CD4-positive, alpha-beta T cell treated with Interleukin-6 at 100 ng/mL for 8 hours (primary cell): ENCODE results near the gene SLC29A1.

Source experiments
- DNase-seq: peaks from one replicate; pipeline ENCODE4 v3.0.0-alpha.2; 2020; ENCODE audit warnings: mixed read lengths, low spot score

SLC29A1 gene

DNA sequence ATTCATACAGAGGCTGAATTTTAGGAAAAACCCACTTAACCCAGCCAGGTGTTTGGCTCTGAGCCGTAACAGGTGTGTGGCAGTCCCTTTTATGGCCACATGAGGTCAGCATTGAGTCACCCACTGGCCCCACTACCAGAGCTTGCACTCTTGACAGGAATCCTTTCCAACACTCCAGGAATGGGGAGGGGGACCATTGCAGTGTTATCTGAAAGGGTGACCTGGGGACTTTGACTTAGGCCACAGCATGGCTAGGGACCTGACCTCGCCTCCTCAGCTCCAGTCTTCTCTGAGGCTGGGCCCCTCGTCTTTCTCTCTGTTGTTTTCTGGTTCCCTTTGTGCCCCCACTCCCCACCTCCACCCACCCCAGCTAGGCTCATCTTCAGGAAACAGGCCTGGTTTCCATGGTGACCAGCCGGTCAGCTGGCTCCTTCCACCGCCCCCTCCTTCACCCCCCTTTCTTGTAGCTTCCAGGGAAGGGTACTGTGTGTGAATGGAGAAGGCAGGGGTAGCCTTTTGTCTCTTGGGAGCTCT is 44.8 kb downstream of the SLC29A1 start:
- peak; percentile 60 for DNase-seq

DNA sequence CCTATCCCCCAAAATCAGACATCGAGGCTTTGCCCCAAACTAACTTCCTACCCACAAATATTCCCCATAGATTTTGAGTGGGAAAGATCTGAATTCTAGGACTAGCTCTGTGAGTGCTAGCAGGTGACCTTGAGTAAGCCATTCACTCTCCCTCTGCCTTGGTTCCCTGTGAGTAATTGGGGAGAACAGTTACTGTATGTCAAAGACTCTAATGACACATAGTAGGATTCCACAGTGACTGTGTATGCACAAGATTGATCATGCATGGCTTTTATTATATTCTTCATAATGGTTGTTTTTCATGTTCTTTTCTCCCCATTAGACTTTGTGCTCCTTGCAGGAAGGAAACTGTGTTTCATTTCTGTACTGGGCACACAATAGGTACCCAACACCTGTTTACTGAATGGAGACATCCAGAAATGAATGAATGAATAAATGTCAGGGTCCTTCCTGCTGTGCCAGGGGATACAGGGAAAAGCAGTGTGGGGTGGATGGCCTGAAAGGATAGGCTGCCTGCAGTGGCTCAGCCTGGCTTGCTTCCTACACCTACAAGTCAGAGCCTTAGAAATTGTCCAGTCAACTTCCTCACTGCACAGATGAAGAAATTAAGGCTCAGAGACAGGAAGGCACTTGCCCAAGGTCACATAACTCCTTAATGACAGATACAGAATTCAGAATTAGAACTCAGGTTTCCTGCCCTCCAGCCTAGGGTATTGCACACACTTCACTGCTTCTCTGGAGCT is 46.0 kb downstream of the SLC29A1 start:
- no peak for DNase-seq

GRCh38 chr6:44269921-44270525 is 46.6 kb downstream of the SLC29A1 start, which contains the start of gene TMEM151B:
Gene TMEM151B (plus strand): TSS chr6:44270450. CDS start chr6:44270743, 293 bp downstream.
- no peak for DNase-seq

GRCh38 chr6:44270526-44271405 is 47.4 kb downstream of the SLC29A1 start:
- no peak for DNase-seq

DNA sequence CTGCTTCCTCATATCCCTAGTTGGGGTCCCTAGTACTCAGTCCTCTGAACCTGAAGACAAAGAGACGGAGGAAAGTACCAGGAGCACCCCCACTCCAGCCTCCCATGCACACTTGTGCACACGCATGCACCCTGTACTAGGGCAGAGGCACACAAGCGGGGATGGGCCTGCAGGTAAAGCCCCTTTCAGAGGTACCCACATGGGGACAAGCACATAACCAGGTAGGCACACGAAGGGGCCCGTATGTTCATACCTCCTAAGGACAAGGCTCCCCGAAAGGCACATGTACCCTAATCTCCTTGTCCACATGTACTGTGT is 48.0 kb downstream of the SLC29A1 start:
- no peak for DNase-seq

GRCh38 chr6:44271914-44272313 is 48.5 kb downstream of the SLC29A1 start:
- DNase-seq = no peak

GRCh38 chr6:44272529-44272928 is 49.1 kb downstream of the SLC29A1 start:
- no peak for DNase-seq

DNA sequence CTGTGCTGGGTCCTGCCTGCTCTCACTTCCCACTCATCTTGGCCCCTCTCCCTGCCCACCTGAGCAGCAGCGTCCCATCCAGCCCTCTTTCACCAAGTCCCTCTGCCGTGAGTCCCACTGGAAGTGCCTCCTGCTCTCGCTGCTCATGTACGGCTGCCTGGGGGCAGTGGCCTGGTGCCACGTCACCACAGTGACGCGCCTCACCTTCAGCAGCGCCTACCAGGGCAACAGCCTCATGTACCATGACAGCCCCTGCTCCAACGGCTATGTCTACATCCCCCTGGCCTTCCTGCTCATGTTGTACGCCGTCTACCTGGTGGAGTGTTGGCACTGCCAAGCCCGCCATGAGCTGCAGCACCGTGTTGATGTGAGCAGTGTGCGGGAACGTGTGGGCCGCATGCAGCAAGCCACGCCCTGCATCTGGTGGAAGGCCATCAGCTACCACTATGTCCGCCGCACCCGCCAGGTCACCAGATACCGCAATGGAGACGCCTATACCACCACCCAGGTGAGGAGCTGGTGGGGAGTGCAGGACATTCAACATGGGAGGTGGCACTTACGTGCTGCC is 49.7 kb downstream of the SLC29A1 start:
- DNase-seq = no peak

DNA sequence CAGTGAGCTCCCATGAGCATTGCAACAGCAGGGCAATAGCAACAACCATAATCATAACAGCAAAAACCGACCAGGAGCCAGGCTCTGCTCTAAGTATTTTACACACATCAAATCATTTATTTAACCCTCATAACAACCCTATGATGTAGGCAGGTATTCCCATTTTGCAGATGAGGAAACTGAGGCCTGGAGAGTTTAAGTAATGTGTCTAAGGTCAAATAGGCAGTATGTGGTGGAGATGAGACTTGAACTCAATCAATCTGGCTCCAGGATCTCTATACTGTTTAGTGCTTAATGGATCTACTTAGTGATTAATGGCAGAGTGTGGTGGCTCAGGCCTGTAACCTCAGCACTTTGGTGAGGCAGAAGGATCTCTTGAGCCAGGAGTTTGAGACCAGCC is 50.2 kb downstream of the SLC29A1 start:
- DNase-seq = no peak

DNA sequence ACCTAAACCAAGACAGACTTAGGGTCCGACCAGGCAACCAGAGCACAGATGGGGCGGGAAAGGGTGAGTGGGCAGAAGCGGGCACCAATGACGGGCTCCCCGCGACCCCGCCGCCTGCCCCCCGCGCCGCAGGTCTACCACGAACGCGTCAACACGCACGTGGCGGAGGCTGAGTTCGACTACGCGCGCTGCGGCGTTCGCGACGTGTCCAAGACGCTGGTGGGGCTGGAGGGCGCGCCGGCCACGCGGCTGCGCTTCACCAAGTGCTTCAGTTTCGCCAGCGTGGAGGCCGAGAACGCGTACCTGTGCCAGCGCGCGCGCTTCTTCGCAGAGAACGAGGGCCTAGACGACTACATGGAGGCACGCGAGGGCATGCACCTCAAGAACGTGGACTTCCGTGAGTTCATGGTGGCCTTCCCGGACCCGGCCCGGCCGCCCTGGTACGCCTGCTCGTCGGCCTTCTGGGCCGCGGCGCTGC is 51.9 kb downstream of the SLC29A1 start:
- DNase-seq = no peak

DNA sequence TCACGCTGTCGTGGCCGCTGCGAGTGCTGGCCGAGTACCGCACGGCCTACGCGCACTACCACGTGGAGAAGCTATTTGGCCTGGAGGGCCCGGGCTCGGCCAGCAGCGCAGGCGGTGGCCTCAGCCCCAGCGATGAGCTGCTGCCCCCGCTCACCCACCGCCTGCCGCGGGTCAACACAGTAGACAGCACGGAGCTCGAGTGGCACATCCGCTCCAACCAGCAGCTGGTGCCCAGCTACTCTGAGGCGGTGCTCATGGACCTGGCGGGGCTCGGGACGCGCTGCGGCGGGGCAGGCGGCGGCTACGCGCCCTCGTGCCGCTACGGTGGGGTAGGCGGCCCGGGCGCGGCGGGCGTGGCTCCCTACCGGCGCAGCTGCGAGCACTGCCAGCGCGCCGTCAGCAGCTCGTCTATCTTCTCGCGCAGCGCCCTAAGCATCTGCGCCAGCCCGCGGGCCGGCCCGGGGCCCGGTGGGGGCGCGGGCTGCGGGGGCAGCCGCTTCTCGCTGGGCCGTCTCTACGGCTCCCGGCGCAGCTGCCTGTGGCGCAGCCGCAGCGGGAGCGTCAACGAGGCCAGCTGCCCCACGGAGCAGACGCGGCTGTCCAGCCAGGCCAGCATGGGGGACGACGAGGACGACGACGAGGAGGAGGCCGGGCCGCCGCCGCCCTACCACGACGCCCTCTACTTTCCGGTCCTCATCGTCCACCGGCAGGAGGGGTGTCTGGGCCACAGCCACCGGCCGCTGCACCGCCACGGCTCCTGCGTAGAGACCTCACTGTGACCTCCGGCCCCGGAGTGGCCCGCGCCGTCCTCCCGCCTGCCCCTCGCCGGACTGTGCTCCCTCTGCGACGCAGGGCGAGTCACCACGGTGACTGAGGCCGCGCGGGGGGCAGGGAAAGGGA is 52.6 kb downstream of the SLC29A1 start:
- no peak for DNase-seq

DNA sequence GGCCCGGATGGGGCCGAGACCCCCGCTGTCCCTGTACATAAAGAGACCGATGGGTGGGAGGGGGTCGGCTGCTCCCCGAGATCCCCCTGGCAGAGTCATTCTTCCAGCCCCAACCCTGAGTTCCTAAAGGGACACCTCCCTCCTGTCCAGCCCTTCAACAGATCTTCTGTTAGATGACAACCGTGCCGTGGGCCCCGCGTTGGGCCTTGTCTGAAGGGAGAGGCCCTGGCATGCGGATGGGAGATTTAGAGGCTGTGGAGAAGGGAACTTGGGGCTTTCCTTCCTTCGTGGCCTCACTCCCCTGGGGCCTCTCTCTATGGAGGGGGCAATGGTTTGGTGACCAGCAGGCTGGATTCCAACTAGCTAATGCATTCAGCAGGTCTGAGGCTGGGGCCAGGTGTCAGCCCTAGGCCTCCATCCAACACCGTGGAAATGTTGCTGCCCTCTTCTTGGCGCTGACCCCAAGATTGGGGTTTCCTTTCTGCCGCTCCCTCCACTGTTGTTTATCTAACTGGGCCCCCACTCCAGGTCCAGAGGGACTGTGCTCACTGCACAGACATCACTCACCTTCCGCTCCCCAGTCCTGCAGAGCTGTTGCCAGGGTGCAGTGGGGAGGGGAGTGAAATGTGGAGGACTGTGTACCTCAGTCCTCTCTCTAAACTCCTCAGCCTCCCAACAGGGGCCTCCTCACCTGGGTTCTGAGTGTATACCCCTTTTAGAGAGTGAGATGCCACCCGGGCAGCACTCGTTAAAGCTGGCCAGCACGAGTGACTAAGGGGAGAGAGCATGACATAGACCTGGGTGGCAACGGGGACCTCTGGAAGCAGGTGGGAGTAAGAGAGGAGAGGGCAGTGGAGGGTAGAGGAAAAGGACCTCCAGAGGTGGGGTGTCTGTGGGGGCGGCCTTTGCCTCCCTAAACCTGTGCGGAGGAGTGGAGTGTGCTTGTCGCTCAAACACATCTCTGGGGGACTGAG is 53.6 kb downstream of the SLC29A1 start:
- no peak for DNase-seq

GRCh38 chr6:44277763-44278162 is 54.4 kb downstream of the SLC29A1 start:
- no peak for DNase-seq

DNA sequence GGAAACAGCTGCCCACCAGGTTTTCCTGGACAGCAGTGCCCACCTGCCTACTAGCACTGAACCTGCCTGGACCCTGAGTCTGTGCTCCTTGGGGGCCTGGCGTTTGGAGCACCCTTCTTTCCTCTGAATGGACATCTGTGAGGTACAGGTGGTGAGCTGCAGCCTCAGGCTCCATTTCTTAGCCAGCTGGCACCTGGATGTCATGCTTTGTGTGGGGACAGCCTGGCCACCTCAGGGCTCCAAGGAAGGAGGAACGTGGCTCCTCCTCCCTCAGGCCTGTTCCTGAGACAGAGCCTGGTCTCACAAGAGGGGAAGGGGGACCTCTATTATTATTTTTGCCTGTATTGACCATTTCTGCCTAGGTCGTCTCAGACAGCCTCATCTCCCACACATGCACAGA is 54.9 kb downstream of the SLC29A1 start:
- no peak for DNase-seq

GRCh38 chr6:44278774-44279697 is 55.6 kb downstream of the SLC29A1 start:
- DNase-seq = no peak
